OCI-LY7 (cell line): ENCODE measurements around the gene SNAP91. TPM values are rescaled to one million over a fixed set of nuclear protein-coding genes. Genes with fewer than 3 reads are reported as not detected.

Source experiments
- BruUV-seq: library from RNA; stranded (reverse); fragments of 400-500 nt; replicated peaks from 2 replicates; lab custom pipeline; 2021; lab: Mats Ljungman, UMichigan
- CTCF ChIA-PET: fragments of 300-600 bp; sonication (Branson Sonifier 250); formaldehyde crosslinking; loops from one replicate; lab custom pipeline; 2022; ENCODE audit warnings: antibody characterized with exemption; ENCODE audit not compliant: unreplicated experiment; lab: Charles Lee
- POLR2A ChIA-PET: fragments of 300-600 bp; sonication (Branson Sonifier 250); formaldehyde crosslinking; loops from one replicate; lab custom pipeline; 2022; ENCODE audit warnings: antibody characterized with exemption; lab: Charles Lee
- DNase-seq: peaks from one replicate; pipeline ENCODE4 v3.0.0-alpha.2; 2015; ENCODE audit warnings: low spot score
- H2AFZ ChIP-seq: fragments of 200-600 bp; sonication (generic), shearing (Covaris generic); 2 replicates; pipeline ENCODE4 v1.6.1; 2014; ENCODE audit warnings: mild to moderate bottlenecking, antibody characterized with exemption, low read length, moderate library complexity
- H3K27ac ChIP-seq: fragments of 200-600 bp; sonication (generic); 2 replicates; pipeline ENCODE4 v1.5.1; 2014; ENCODE audit warnings: mixed run types, low read depth, mild to moderate bottlenecking, moderate library complexity, low read length, inconsistent platforms; ENCODE audit not compliant: poor library complexity, severe bottlenecking
- H3K36me3 ChIP-seq: fragments of 200-600 bp; sonication (generic); 2 replicates; pipeline ENCODE4 v1.6.1; 2014; ENCODE audit warnings: mild to moderate bottlenecking, antibody characterized with exemption, low read length, moderate library complexity, mixed read lengths; ENCODE audit not compliant: insufficient read depth
- H3K4me1 ChIP-seq: fragments of 200-600 bp; sonication (generic); 2 replicates; pipeline ENCODE4 v1.5.1; 2014; ENCODE audit warnings: mild to moderate bottlenecking, low read length; ENCODE audit not compliant: insufficient read depth, poor library complexity, severe bottlenecking
- H3K4me2 ChIP-seq: fragments of 200-600 bp; sonication (generic); 2 replicates; pipeline ENCODE4 v1.6.1; 2014; ENCODE audit warnings: mild to moderate bottlenecking, low read length
- H3K4me3 ChIP-seq: fragments of 200-600 bp; sonication (generic); 2 replicates; pipeline ENCODE4 v1.5.1; 2014; ENCODE audit warnings: mild to moderate bottlenecking, low read depth, low read length; ENCODE audit not compliant: poor library complexity, severe bottlenecking
- H3K79me2 ChIP-seq: fragments of 200-600 bp; sonication (generic); 2 replicates; pipeline ENCODE4 v1.6.1; 2016; ENCODE audit warnings: low read depth, mild to moderate bottlenecking, low read length, moderate library complexity, mixed read lengths; ENCODE audit not compliant: insufficient read depth
- H3K9me2 ChIP-seq: fragments of 200-600 bp; sonication (generic); 2 replicates; pipeline ENCODE4 v1.6.1; 2016; ENCODE audit warnings: mild to moderate bottlenecking, low read length, mixed read lengths; ENCODE audit not compliant: insufficient read depth
- H3K9me3 ChIP-seq: fragments of 200-600 bp; sonication (generic); 2 replicates; pipeline ENCODE4 v1.6.1; 2014; ENCODE audit warnings: mild to moderate bottlenecking, mixed run types, low read length, mixed read lengths
- H4K20me1 ChIP-seq: fragments of 200-600 bp; sonication (generic); 2 replicates; pipeline ENCODE4 v1.6.1; 2014; ENCODE audit warnings: mild to moderate bottlenecking, antibody characterized with exemption, low read length, moderate library complexity, mixed read lengths; ENCODE audit not compliant: insufficient read depth
- EZH2phosphoT487 ChIP-seq: fragments of 200-600 bp; sonication (generic); IDR thresholded peaks from 2 replicates; pipeline ENCODE4 v1.6.1; 2018; ENCODE audit warnings: low read depth, borderline replicate concordance, mild to moderate bottlenecking, mixed run types, antibody characterized with exemption, low read length, moderate library complexity, mixed read lengths
- intact Hi-C: fragments of 100-400 bp; cut with micrococcal nuclease; formaldehyde crosslinking; loops from one replicate; pipeline ENCODE4 v1.10.0; 2022; ENCODE audit not compliant: unreplicated experiment
- total RNA-seq, 2 experiments: library from RNA; depleted of rRNA in 1 of 2; stranded (reverse); fragments of >200 nt in 1 of 2; shearing (Covaris generic) in 1 of 2; gene quantifications; 2 replicates each; pipeline ENCODE4 v1.2.3, GENCODE V29; 2014 to 2022
- TF ChIP-seq, protein P1 (sequence below): fragments of 200-600 bp; sonication (generic); conservative IDR thresholded peaks from 2 replicates; pipeline ENCODE4 v1.5.1; 2014; ENCODE audit warnings: mild to moderate bottlenecking, antibody characterized with exemption, low read length, moderate library complexity, mixed read lengths

Gene SNAP91
- total RNA-seq, 2 experiments from 2014 or later = not detected

DNA sequence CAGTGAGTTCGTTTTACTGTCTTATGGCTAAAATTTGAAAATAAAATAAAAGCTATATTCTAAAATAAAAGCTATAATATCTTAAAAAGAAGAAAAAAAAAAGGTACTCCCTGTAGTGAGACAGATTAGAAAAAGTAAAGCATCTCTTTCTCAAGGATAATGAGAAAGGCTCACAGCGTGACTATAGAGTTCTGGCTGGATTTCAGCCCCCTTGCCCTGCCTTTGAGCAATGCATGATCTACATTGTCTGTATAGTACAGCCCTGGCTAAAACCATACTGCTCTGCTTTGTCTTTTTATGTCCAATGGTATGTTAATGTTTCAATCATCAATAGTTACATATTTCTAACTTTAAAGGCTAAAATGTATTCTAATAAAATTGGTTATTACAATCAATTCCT, 105.3 kb downstream of the SNAP91 start:
- H3K4me1 ChIP-seq = no peaks in the 10 kb centered on the region

DNA sequence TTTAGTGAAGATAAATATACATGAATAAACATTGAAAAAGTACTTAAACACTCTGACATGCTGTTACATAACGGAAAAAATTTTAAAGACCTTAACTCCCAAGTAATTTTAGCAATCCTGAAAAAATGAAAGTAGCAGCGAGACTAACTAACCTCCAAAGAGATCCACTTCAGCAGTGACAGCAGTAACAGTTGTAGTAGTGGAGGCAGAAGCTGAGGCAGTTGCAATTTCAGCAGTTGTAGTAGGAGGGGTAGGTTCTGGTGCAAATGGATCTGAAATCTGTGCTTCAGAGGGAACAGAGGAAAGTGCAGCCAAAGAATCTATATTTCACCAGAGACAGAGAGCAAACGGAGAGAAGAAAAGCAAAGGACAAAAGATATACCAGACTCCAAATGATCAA, 107.8 kb downstream of the SNAP91 start:
- no TSS peak for BruUV-seq
- H3K9me3 ChIP-seq = no peaks in the 10 kb centered on the region
- no peaks in the 10 kb centered on the region for H3K36me3 ChIP-seq
- no peaks in the 10 kb centered on the region for H3K9me2 ChIP-seq
- TF ChIP-seq, protein P1, sequence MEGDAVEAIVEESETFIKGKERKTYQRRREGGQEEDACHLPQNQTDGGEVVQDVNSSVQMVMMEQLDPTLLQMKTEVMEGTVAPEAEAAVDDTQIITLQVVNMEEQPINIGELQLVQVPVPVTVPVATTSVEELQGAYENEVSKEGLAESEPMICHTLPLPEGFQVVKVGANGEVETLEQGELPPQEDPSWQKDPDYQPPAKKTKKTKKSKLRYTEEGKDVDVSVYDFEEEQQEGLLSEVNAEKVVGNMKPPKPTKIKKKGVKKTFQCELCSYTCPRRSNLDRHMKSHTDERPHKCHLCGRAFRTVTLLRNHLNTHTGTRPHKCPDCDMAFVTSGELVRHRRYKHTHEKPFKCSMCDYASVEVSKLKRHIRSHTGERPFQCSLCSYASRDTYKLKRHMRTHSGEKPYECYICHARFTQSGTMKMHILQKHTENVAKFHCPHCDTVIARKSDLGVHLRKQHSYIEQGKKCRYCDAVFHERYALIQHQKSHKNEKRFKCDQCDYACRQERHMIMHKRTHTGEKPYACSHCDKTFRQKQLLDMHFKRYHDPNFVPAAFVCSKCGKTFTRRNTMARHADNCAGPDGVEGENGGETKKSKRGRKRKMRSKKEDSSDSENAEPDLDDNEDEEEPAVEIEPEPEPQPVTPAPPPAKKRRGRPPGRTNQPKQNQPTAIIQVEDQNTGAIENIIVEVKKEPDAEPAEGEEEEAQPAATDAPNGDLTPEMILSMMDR = no peak
- no peak for TF ChIP-seq EZH2phosphoT487
- intact Hi-C loops = no loop called here
- ChIA-PET POLR2A (interaction anchor here (0.7 kb wide), 1 partner anchor 477 kb away, joined by 3 read pairs; no protein-coding TSS in a partner anchor), CTCF (no interaction called here)
- no peak overlapping the region for H3K27ac ChIP-seq
- H2AFZ ChIP-seq = no peak overlapping the region
- no peak overlapping the region for H3K4me3 ChIP-seq
- no peak overlapping the region for H3K4me2 ChIP-seq
- DNase-seq = no peak
- no peaks in the 10 kb centered on the region for H4K20me1 ChIP-seq
- no peaks in the 10 kb centered on the region for H3K4me1 ChIP-seq
- H3K79me2 ChIP-seq = no peaks in the 10 kb centered on the region

More for the DNA sequence above, 105.3 kb downstream of the SNAP91 start:
- DNase-seq = no peak
- Histone ChIP-seq H4K20me1 (no peaks in the 10 kb centered on the region), H3K9me2 (no peaks in the 10 kb centered on the region), H3K4me3 (no peak overlapping the region), H3K9me3 (no peaks in the 10 kb centered on the region), H3K4me2 (no peak overlapping the region), H3K27ac (no peak overlapping the region), H2AFZ (no peak overlapping the region), H3K79me2 (no peaks in the 10 kb centered on the region), H3K36me3 (no peaks in the 10 kb centered on the region)
- intact Hi-C loops = no loop called here
- no TSS peak for BruUV-seq
- TF ChIP-seq, protein P1 = no peak
- TF ChIP-seq EZH2phosphoT487 = no peak
- CTCF ChIA-PET = no interaction called here
- POLR2A ChIA-PET = interaction anchor here (1.3 kb wide), 1 partner anchor 12 kb away, joined by 4 read pairs; no protein-coding TSS in a partner anchor

DNA sequence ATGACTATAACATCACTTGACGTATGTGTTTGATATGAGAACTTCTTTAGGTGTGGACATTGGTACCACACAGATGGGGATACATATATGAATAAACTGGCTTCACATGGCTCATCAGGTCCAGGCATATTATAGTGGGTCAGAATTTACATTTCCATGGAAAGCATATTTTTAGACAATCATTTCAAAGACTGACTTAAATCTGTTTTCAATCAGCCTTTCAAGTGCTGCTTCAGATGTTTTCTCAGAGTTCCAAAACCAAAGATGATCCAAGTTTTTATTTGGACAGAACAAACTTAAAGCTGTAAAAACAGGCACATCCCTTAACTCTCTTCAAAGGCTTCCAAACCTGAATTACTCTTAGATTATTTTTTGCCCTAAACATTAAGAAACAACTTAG, 108.4 kb downstream of the SNAP91 start:
- ChIA-PET POLR2A (interaction anchor here (0.7 kb wide), 1 partner anchor 478 kb away, joined by 3 read pairs; no protein-coding TSS in a partner anchor), CTCF (no interaction called here)
- DNase-seq = no peak
- H3K4me1 ChIP-seq = no peaks in the 10 kb centered on the region
- intact Hi-C loops = no loop called here
- H3K4me3 ChIP-seq = no peak overlapping the region
- no peaks in the 10 kb centered on the region for H4K20me1 ChIP-seq
- BruUV-seq = no TSS peak
- no peak overlapping the region for H2AFZ ChIP-seq
- H3K9me2 ChIP-seq = no peaks in the 10 kb centered on the region
- H3K4me2 ChIP-seq = no peak overlapping the region
- no peaks in the 10 kb centered on the region for H3K36me3 ChIP-seq
- no peak overlapping the region for H3K27ac ChIP-seq
- no peaks in the 10 kb centered on the region for H3K79me2 ChIP-seq
- no peaks in the 10 kb centered on the region for H3K9me3 ChIP-seq
- TF ChIP-seq EZH2phosphoT487 = no peak
- TF ChIP-seq, protein P1 = no peak
